Adipocyte (in vitro differentiated cells): ENCODE results near the gene MIA3.

ENCODE experiments used
- DNase-seq: peaks from one replicate; pipeline ENCODE4 v3.0.0-alpha.2; 2015; ENCODE audit warnings: low read depth
- H3K27me3 ChIP-seq: replicated peaks from 2 replicates; pipeline ENCODE4 v1.7.0; 2013; ENCODE audit warnings: mild to moderate bottlenecking, low read length, moderate library complexity; ENCODE audit not compliant: control insufficient read depth, insufficient read depth
- H3K36me3 ChIP-seq: 2 replicates; pipeline ENCODE4 v1.7.0; 2013; ENCODE audit warnings: low read length, mild to moderate bottlenecking, moderate library complexity; ENCODE audit not compliant: control insufficient read depth, insufficient read depth, severe bottlenecking
- H3K4me1 ChIP-seq: 2 replicates; pipeline ENCODE4 v1.7.0; 2013; ENCODE audit warnings: mild to moderate bottlenecking, low read length, moderate library complexity; ENCODE audit not compliant: control insufficient read depth, insufficient read depth
- H3K4me3 ChIP-seq: 2 replicates; pipeline ENCODE4 v1.7.0; 2013; ENCODE audit warnings: mild to moderate bottlenecking, low read length, moderate library complexity
- H3K9ac ChIP-seq: 2 replicates; pipeline ENCODE4 v1.7.0; 2013; ENCODE audit warnings: mild to moderate bottlenecking, low read length, moderate library complexity
- H3K9me3 ChIP-seq: 2 replicates; pipeline ENCODE4 v1.7.0; 2013; ENCODE audit warnings: mild to moderate bottlenecking, low read length, moderate library complexity; ENCODE audit not compliant: control insufficient read depth

The MIA3 gene, protein sequence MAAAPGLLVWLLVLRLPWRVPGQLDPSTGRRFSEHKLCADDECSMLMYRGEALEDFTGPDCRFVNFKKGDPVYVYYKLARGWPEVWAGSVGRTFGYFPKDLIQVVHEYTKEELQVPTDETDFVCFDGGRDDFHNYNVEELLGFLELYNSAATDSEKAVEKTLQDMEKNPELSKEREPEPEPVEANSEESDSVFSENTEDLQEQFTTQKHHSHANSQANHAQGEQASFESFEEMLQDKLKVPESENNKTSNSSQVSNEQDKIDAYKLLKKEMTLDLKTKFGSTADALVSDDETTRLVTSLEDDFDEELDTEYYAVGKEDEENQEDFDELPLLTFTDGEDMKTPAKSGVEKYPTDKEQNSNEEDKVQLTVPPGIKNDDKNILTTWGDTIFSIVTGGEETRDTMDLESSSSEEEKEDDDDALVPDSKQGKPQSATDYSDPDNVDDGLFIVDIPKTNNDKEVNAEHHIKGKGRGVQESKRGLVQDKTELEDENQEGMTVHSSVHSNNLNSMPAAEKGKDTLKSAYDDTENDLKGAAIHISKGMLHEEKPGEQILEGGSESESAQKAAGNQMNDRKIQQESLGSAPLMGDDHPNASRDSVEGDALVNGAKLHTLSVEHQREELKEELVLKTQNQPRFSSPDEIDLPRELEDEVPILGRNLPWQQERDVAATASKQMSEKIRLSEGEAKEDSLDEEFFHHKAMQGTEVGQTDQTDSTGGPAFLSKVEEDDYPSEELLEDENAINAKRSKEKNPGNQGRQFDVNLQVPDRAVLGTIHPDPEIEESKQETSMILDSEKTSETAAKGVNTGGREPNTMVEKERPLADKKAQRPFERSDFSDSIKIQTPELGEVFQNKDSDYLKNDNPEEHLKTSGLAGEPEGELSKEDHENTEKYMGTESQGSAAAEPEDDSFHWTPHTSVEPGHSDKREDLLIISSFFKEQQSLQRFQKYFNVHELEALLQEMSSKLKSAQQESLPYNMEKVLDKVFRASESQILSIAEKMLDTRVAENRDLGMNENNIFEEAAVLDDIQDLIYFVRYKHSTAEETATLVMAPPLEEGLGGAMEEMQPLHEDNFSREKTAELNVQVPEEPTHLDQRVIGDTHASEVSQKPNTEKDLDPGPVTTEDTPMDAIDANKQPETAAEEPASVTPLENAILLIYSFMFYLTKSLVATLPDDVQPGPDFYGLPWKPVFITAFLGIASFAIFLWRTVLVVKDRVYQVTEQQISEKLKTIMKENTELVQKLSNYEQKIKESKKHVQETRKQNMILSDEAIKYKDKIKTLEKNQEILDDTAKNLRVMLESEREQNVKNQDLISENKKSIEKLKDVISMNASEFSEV (N-terminal part only)

DNA sequence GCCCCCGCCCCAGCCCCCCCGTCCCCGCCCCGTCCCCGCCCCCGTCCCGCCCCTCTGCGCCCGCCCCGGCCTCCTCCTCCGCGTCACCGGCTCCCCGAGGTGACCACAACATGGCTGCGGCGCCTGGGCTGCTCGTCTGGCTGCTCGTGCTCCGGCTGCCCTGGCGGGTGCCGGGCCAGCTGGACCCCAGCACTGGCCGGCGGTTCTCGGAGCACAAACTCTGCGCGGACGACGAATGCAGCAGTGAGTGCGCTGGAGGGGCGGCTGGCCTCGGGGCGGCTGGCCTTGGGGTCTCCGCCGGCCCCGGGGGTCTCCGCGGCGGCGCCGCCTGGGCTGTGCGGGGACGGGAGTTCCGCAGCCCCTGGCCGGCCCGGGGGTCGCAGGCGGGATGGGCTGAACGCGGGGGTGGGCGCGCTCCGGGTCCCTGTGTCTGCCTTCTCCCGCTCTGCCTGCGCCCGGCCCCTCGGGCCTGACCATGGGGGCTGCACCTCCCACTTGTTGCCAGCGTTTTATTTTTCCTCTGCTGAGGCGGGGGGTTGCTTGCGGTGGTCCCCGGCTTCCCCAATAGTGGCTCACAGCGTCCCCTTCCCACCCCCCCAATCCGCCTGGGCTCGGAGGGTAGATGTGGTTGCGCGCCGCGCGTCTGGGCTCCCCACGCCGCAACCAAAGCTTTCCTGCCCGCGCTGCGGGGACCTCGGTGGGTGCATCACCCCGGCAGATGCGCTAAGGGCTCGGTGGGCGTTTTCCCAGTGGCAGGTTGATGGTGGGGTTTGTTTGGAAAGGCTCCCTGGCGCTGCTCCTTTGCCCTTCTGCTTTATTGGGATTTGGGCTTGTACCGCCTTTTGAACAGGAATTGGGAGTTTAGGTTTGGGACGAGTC lies at the start of gene MIA3:
MIA3 (plus strand) TSS at position 97 of the 879 bp plus-strand sequence; CDS start at position 111, 14 bp downstream.
- Histone ChIP-seq H3K4me3 (peak within 1 kb of the TSS; percentile 93), H3K9me3 (no peaks in the 10 kb centered on the region), H3K9ac (peak within 1 kb of the TSS; percentile 87), H3K27me3 (no peaks in the 10 kb centered on the region), H3K36me3 (peaks cover 8% of the 10 kb centered on the region), H3K4me1 (peaks cover 22% of the 10 kb centered on the region)
- peak; percentile 69 for DNase-seq

- Histone ChIP-seq H3K36me3 (peaks cover 21% of the 10 kb centered on the region), H3K27me3 (no peaks in the 10 kb centered on the region), H3K9me3 (peaks cover 6% of the 10 kb centered on the region), H3K4me3 (no peak overlapping the region), H3K4me1 (no peaks in the 10 kb centered on the region), H3K9ac (no peak overlapping the region)
- no peak for DNase-seq
Measured at GRCh38 chr1:222570837-222571236, 47.1 kb upstream of the MIA3 start.

DNA sequence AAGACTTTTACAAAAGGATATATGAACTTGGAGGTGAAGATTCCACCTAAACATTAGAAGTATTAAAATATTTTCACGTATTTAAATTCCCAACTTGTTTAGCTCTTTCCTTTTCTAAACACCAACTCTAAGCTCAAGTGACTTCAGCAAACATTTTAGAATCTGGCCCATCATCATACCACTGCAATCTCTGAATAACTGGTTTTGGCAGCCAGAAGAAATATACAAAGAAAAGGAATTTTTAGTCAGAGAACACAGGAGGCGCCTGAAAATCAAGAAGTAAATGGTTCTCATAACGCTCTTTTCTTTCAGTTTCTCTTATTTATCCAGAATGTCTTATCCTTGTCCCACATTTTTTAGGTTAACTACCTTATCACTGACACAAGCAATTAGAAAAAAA lies 38.6 kb upstream of the MIA3 start:
- Histone ChIP-seq H3K36me3 (peaks cover 37% of the 10 kb centered on the region), H3K4me3 (no peak overlapping the region), H3K4me1 (peaks cover 7% of the 10 kb centered on the region), H3K27me3 (no peaks in the 10 kb centered on the region), H3K9ac (no peak overlapping the region), H3K9me3 (no peaks in the 10 kb centered on the region)
- no peak for DNase-seq

DNA sequence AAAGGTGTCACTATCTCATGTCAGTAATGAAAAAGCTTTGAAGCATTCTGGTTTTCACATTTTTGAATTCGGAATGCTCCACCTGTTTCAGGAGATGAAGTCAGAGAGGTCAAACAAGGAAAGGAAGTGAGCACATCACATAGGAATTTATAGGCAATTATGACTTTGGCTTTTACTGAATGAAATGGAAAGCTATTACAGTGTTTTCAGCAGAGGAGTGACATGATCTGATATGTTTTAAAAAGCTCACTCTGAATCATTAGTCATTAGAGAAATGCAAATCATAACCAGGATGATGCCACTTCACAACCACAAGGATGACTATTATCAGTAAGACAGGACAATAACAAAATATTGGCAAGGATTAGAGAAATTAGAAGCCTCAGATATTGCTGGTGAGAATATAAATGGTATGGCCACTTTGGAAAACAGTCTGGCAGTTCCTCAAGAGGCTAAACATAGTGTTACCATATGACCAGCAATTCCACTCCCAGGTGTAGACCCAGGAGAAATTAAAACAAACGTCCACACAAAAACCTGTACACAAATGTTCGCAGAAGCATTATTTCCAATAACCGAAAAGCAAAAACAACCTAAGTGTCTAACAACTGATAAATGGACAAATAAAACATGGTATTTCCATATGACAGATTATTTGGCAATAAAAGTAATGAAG lies 35.7 kb upstream of the MIA3 start:
- DNase-seq, result no peak
- H3K27me3 ChIP-seq, result no peaks in the 10 kb centered on the region
- H3K36me3 ChIP-seq, result peaks cover 33% of the 10 kb centered on the region
- no peak overlapping the region for H3K4me3 ChIP-seq
- no peak overlapping the region for H3K9ac ChIP-seq
- H3K4me1 ChIP-seq, result peaks cover 7% of the 10 kb centered on the region
- no peaks in the 10 kb centered on the region for H3K9me3 ChIP-seq

- Histone ChIP-seq H3K36me3 (peaks cover 31% of the 10 kb centered on the region), H3K4me1 (peaks cover 7% of the 10 kb centered on the region)
Measured at GRCh38 chr1:222583079-222583478, 34.8 kb upstream of the MIA3 start.

GRCh38 chr1:222586842-222587241 lies 31.1 kb upstream of the MIA3 start:
- Histone ChIP-seq H3K9me3 (no peaks in the 10 kb centered on the region), H3K9ac (no peak overlapping the region), H3K4me3 (no peak overlapping the region), H3K36me3 (peaks cover 27% of the 10 kb centered on the region), H3K4me1 (peaks cover 23% of the 10 kb centered on the region), H3K27me3 (no peaks in the 10 kb centered on the region)
- no peak for DNase-seq

More at GRCh38 chr1:222583079-222583478, 34.8 kb upstream of the MIA3 start:
- no peak for DNase-seq
- H3K9ac ChIP-seq, result no peak overlapping the region
- H3K9me3 ChIP-seq, result no peaks in the 10 kb centered on the region
- H3K27me3 ChIP-seq, result no peaks in the 10 kb centered on the region
- no peak overlapping the region for H3K4me3 ChIP-seq

DNA sequence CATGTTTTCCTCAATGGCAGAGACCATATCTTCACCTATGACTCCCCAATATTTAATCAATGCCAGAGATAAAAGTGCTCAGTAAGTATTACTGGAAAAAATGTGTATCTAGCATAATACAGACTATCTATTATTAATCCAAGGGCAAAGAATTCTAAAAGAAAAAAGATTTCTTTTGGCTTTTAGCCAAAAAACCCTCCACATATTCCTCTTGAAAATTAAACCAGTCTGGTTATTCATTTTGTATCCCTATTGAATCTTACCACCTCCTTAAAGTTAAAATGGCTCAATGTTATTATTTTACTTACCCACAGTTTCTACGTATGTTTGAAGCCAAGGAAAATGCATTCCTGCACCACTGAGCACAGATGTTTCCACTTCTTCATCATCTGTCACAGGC lies 29.8 kb upstream of the MIA3 start:
- H3K36me3 ChIP-seq, result peaks cover 19% of the 10 kb centered on the region
- peaks cover 16% of the 10 kb centered on the region for H3K4me1 ChIP-seq
- no peaks in the 10 kb centered on the region for H3K9me3 ChIP-seq
- peak overlapping the region; percentile 91 for H3K9ac ChIP-seq
- DNase-seq, result no peak
- no peaks in the 10 kb centered on the region for H3K27me3 ChIP-seq
- peak overlapping the region; percentile 97 for H3K4me3 ChIP-seq

DNA sequence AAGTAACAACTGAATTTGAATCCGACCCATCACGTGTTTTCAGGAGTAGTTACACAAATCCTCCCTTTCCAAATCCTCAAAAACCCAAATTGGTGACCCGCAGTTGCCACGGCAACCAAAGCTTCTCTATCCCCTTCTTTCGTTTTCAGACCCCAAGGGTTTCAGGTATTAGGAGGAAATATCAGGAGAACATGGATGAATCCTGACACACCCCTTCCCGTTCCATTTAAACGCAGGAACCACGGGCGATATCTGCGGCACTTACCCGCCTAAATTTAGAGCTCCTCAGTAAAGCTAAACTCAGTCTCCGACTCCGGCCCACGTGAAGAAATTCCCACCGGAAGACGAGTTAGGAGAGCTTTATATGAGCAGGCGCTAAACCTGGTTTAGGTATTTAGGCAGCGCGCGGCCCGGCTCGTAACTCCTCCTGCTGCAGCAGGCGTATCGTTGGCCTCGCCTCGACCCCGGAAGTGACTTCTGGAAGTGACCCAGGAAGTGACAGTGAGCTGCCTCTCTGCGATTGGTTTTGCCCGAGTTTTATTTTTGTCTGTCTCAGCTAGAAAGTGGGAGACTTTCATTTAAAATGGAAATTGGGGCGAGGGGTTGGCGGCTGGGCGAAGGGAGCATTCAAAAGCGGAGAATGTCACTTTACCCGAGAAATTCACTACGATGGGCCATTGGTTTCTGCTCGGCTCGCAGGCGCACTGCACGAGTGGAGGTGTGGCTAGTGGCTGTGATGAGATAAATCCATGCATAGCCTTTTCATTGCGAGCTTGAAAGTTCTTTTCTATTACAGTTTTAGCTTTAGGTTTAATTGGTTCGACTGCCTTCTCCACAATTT lies 28.2 kb upstream of the MIA3 start, which contains the start of gene TAF1A:
TAF1A (minus strand) TSS at position 472 of the 841 bp plus-strand sequence.
- Histone ChIP-seq H3K4me1 (peaks cover 16% of the 10 kb centered on the region), H3K9ac (peak within 1 kb of the TSS; percentile 91), H3K4me3 (peak within 1 kb of the TSS; percentile 97), H3K27me3 (no peaks in the 10 kb centered on the region), H3K9me3 (no peaks in the 10 kb centered on the region), H3K36me3 (peaks cover 16% of the 10 kb centered on the region)
- peak; percentile 93 for DNase-seq

DNA sequence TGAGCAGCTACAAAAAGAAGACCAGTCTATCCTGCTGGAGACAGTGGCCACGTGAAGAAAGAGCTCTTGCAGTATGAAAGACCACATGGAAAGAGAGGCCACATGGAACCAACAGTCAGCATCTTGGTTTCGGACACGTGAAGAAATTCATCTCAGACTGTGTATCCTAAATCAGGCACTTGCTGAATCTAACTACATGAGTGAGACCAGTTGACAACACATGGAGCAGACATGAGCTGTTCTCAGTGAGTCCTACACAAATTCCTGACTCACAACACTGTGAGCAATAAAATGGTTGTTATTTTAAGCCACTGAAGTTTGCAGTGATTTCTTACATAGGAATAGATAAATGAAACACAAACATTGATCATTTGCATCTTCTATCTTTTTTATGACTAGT lies 25.7 kb upstream of the MIA3 start:
- no peak overlapping the region for H3K9ac ChIP-seq
- H3K4me1 ChIP-seq, result peaks cover 16% of the 10 kb centered on the region
- no peak for DNase-seq
- H3K36me3 ChIP-seq, result peaks cover 2% of the 10 kb centered on the region
- H3K4me3 ChIP-seq, result no peak overlapping the region
- no peaks in the 10 kb centered on the region for H3K27me3 ChIP-seq
- H3K9me3 ChIP-seq, result no peaks in the 10 kb centered on the region
